Thyroid gland (tissue), 4 donors: ENCODE results near the gene RAB40B.

Experiments
- POLR2A ChIP-seq, 2 donors: fragments of 450-650 bp; IDR thresholded peaks; one replicate each; pipeline ENCODE4 v1.6.1; 2017; ENCODE audit warnings: antibody characterized with exemption in 2 of 2, mild to moderate bottlenecking in 2 of 2, moderate library complexity in 1 of 2
- TF ChIP-seq, protein P1 (sequence below), 6 experiments: fragments of 200-600 bp in 3 of 6; fragments of 450-650 bp in 3 of 6; sonication (generic) in 3 of 6; IDR thresholded peaks; one replicate each; pipeline ENCODE4 v1.5.1; 2016 to 2019; ENCODE audit warnings: antibody characterized with exemption in 6 of 6, mild to moderate bottlenecking in 2 of 6, inconsistent platforms in 1 of 6, moderate library complexity in 1 of 6

DNA sequence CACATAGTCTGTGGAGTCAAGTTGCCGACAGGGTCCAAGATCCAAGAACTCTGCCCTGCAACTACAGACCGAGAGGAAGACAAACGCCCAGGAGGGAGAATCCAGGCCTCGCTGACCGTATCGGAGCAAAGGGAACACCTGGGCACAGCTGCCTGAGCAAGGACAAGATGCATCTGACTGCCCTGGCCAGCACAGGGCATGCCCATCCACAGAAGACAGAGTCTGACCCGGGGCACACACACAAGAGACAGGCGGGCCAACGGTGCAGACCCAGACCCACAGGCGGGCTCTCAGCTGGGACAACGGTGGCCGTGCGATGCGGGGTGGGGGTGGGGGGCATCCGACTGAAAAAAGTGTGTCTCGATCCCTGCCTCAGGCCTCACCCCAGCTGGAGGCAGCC is 6.2 kb downstream of the RAB40B start:
- TF ChIP-seq, protein P1, sequence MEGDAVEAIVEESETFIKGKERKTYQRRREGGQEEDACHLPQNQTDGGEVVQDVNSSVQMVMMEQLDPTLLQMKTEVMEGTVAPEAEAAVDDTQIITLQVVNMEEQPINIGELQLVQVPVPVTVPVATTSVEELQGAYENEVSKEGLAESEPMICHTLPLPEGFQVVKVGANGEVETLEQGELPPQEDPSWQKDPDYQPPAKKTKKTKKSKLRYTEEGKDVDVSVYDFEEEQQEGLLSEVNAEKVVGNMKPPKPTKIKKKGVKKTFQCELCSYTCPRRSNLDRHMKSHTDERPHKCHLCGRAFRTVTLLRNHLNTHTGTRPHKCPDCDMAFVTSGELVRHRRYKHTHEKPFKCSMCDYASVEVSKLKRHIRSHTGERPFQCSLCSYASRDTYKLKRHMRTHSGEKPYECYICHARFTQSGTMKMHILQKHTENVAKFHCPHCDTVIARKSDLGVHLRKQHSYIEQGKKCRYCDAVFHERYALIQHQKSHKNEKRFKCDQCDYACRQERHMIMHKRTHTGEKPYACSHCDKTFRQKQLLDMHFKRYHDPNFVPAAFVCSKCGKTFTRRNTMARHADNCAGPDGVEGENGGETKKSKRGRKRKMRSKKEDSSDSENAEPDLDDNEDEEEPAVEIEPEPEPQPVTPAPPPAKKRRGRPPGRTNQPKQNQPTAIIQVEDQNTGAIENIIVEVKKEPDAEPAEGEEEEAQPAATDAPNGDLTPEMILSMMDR (IDR thresholded peaks at IDR 0.05) = no peak
- TF ChIP-seq POLR2A (IDR thresholded peaks at IDR 0.05) = no peak
